PC-3 (cell line): ENCODE measurements around the gene ATP8A1. TPM values are rescaled to one million over a fixed set of nuclear protein-coding genes. Genes with fewer than 3 reads are reported as not detected.

ENCODE experiments used
- ATAC-seq: fragments of 200-7000 bp; cut with Tn5 transposase; 2 replicates; pipeline ENCODE4 v1.9.1; 2020; ENCODE audit warnings: mild to moderate bottlenecking, moderate library complexity
- BruUV-seq: library from RNA; stranded (reverse); fragments of 400-500 nt; replicated peaks from 2 replicates; lab custom pipeline; 2021; lab: Mats Ljungman, UMichigan
- CTCF ChIA-PET: fragments of 300-600 bp; sonication (Branson Sonifier 250); formaldehyde crosslinking; loops from one replicate; lab custom pipeline; 2022; ENCODE audit warnings: antibody characterized with exemption; lab: Charles Lee
- POLR2A ChIA-PET: fragments of 300-600 bp; sonication (Branson Sonifier 250); formaldehyde crosslinking; loops from one replicate; lab custom pipeline; 2022; ENCODE audit warnings: antibody characterized with exemption; ENCODE audit not compliant: unreplicated experiment; lab: Charles Lee
- DNase-seq: peaks from one replicate; pipeline ENCODE4 v3.0.0-alpha.2; 2015
- H2AFZ ChIP-seq: fragments of 300-600 bp; sonication (generic); 2 replicates; pipeline ENCODE4 v1.6.0; 2016; ENCODE audit warnings: antibody characterized with exemption, low read length
- H3F3A ChIP-seq: fragments of 300-600 bp; sonication (generic); one replicate; pipeline ENCODE4 v1.6.0; 2017; ENCODE audit warnings: antibody characterized with exemption, low read length, control low read depth, mild to moderate bottlenecking; ENCODE audit not compliant: unreplicated experiment
- H3K27ac ChIP-seq: fragments of 300-600 bp; sonication (generic); 2 replicates; pipeline ENCODE4 v1.5.1; 2016; ENCODE audit warnings: mild to moderate bottlenecking, low read length
- H3K27me3 ChIP-seq: fragments of 300-600 bp; sonication (generic); 2 replicates; pipeline ENCODE4 v1.6.1; 2016; ENCODE audit warnings: low read length, mixed read lengths
- H3K36me3 ChIP-seq: fragments of 300-600 bp; sonication (generic); 2 replicates; pipeline ENCODE4 v1.6.1; 2016; ENCODE audit warnings: low read depth, mixed run types, low read length, mixed read lengths
- H3K4me1 ChIP-seq: fragments of 300-600 bp; sonication (generic); 2 replicates; pipeline ENCODE4 v1.5.1; 2016; ENCODE audit warnings: low read length; ENCODE audit not compliant: insufficient read depth
- H3K4me2 ChIP-seq: fragments of 300-600 bp; sonication (generic); 2 replicates; pipeline ENCODE4 v1.6.0; 2016; ENCODE audit warnings: low read length
- H3K4me3 ChIP-seq: fragments of 300-600 bp; sonication (generic); 2 replicates; pipeline ENCODE4 v1.5.1; 2016; ENCODE audit warnings: mild to moderate bottlenecking, low read length, mixed read lengths
- H3K79me2 ChIP-seq: fragments of 300-600 bp; sonication (generic); 2 replicates; pipeline ENCODE4 v1.6.1; 2017; ENCODE audit warnings: low read length, mixed read lengths
- H3K9ac ChIP-seq: fragments of 300-600 bp; sonication (generic); 2 replicates; pipeline ENCODE4 v1.6.0; 2016; ENCODE audit warnings: mild to moderate bottlenecking, low read length
- H3K9me2 ChIP-seq: fragments of 300-600 bp; sonication (generic); replicated peaks from 2 replicates; pipeline ENCODE4 v1.6.1; 2016; ENCODE audit warnings: mixed run types, low read length, mixed read lengths
- H3K9me3 ChIP-seq: fragments of 300-600 bp; sonication (generic); 2 replicates; pipeline ENCODE4 v1.6.1; 2016; ENCODE audit warnings: low read length, mixed read lengths
- H4K20me1 ChIP-seq: fragments of 300-600 bp; sonication (generic); 2 replicates; pipeline ENCODE4 v1.6.1; 2016; ENCODE audit warnings: low read length, mixed read lengths
- EZH2 ChIP-seq: fragments of 300-600 bp; sonication (generic); IDR thresholded peaks from one replicate; pipeline ENCODE4 v1.6.1; 2017; ENCODE audit warnings: antibody characterized with exemption, mild to moderate bottlenecking, low read length; ENCODE audit not compliant: unreplicated experiment
- EZH2phosphoT487 ChIP-seq: fragments of 300-600 bp; sonication (generic); IDR thresholded peaks from 2 replicates; pipeline ENCODE4 v1.6.1; 2018; ENCODE audit warnings: mild to moderate bottlenecking, antibody characterized with exemption, low read length, borderline replicate concordance
- intact Hi-C: fragments of 100-400 bp; cut with micrococcal nuclease; formaldehyde crosslinking; loops from 2 replicates; pipeline ENCODE4 v1.9.0; 2023
- total RNA-seq: library from RNA; depleted of rRNA; stranded (reverse); fragments of >200 nt; gene quantifications from 2 replicates; pipeline ENCODE4 v1.2.3, GENCODE V29; 2014
- TF ChIP-seq, protein P1 (sequence below): fragments of 300-600 bp; sonication (generic); conservative IDR thresholded peaks from 2 replicates; pipeline ENCODE4 v1.5.1; 2017; ENCODE audit warnings: antibody characterized with exemption, low read depth, mild to moderate bottlenecking, low read length

ATP8A1 gene
- total RNA-seq, 1 experiment from 2014 or later, result 3.9 TPM

DNA sequence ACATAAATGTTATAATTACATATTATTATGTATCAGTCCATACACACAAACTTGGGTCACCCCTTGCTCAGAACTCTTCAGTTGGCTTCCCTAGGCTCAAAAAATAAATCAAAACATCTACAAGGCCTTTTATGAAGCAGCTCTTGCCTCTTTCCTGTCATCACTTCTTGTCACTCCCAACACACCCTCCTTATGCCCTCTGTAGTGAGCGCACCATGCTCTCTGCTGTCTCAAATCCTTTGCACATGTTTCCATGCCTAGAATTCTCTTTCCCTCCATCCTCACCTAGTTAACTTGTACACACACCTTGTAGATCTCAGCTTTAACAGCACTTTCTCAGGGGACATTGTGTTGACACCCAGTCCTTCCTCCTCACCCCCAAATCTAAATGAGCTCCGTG lies 53.0 kb downstream of the ATP8A1 start:
- no peak for ATAC-seq
- no peak overlapping the region for H3K27ac ChIP-seq
- no peak overlapping the region for H3K4me2 ChIP-seq
- no peaks in the 10 kb centered on the region for H3F3A ChIP-seq
- no peaks in the 10 kb centered on the region for H4K20me1 ChIP-seq
- no peak for DNase-seq
- no peak overlapping the region for H2AFZ ChIP-seq
- H3K4me3 ChIP-seq, result no peak overlapping the region
- H3K9me2 ChIP-seq, result no peaks in the 10 kb centered on the region
- BruUV-seq, result no TSS peak
- no peaks in the 10 kb centered on the region for H3K4me1 ChIP-seq
- no peaks in the 10 kb centered on the region for H3K9me3 ChIP-seq
- no peaks in the 10 kb centered on the region for H3K36me3 ChIP-seq
- H3K27me3 ChIP-seq, result no peaks in the 10 kb centered on the region
- CTCF ChIA-PET, result interaction anchor here (0.6 kb wide), 1 partner anchor 196 kb away, joined by 4 read pairs; no protein-coding TSS in a partner anchor
- intact Hi-C loops, result no loop called here
- POLR2A ChIA-PET, result no interaction called here
- H3K79me2 ChIP-seq, result no peaks in the 10 kb centered on the region
- TF ChIP-seq EZH2, result no peak
- TF ChIP-seq, protein P1, sequence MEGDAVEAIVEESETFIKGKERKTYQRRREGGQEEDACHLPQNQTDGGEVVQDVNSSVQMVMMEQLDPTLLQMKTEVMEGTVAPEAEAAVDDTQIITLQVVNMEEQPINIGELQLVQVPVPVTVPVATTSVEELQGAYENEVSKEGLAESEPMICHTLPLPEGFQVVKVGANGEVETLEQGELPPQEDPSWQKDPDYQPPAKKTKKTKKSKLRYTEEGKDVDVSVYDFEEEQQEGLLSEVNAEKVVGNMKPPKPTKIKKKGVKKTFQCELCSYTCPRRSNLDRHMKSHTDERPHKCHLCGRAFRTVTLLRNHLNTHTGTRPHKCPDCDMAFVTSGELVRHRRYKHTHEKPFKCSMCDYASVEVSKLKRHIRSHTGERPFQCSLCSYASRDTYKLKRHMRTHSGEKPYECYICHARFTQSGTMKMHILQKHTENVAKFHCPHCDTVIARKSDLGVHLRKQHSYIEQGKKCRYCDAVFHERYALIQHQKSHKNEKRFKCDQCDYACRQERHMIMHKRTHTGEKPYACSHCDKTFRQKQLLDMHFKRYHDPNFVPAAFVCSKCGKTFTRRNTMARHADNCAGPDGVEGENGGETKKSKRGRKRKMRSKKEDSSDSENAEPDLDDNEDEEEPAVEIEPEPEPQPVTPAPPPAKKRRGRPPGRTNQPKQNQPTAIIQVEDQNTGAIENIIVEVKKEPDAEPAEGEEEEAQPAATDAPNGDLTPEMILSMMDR, result no peak
- TF ChIP-seq EZH2phosphoT487, result no peak
- no peak overlapping the region for H3K9ac ChIP-seq

DNA sequence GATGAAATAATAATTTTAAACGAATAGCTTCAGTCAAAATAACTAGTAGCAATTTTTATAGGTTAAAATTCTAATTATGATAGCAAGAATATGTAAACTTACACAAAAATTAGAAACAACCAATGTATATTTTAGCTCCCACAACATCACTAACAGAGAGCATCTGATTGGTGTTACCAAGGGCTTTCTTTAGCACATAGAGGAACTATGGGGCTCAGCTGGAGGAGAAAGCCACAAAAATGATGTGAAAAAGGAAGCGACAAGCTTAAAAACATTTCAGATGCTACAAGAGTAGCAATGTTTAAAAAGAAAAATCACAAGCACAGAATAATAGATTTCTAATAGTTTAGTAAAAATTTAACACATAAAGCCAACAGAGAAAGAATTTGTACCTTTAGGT lies 56.3 kb downstream of the ATP8A1 start:
- no TSS peak for BruUV-seq
- Histone ChIP-seq H4K20me1 (no peaks in the 10 kb centered on the region), H3K9ac (no peak overlapping the region), H3K27me3 (no peaks in the 10 kb centered on the region), H3K36me3 (no peaks in the 10 kb centered on the region), H3F3A (no peaks in the 10 kb centered on the region), H3K4me2 (no peak overlapping the region), H3K4me3 (no peak overlapping the region), H3K9me2 (no peaks in the 10 kb centered on the region), H3K79me2 (no peaks in the 10 kb centered on the region), H3K9me3 (no peaks in the 10 kb centered on the region), H3K27ac (no peak overlapping the region), H2AFZ (no peak overlapping the region), H3K4me1 (no peaks in the 10 kb centered on the region)
- TF ChIP-seq, protein P1, result no peak
- TF ChIP-seq EZH2phosphoT487 (no peak), EZH2 (no peak)
- ATAC-seq, result no peak
- intact Hi-C loops, result no loop called here
- ChIA-PET CTCF (no interaction called here), POLR2A (interaction anchor here (0.6 kb wide), 1 partner anchor 9 kb away, joined by 8 read pairs; no protein-coding TSS in a partner anchor)
- DNase-seq, result no peak

DNA sequence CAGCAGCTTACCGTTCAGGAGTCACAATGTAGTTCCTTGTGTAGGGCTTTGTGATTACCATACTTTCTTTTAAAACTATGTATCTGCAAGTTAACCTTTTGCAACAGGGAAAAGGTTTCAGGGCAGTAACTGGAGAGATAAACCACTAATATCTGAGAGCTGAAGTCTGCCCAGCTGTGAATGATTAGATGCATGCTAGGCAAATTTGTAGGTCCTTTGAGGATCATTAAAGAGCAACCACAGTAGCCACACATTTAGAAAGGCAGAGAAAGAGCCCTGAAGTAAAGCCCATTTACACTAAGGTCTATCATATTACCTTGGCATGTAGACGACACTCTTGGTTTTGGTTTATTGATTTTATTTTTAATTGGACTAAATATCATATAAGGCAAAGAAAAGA lies 60.0 kb downstream of the ATP8A1 start:
- no peak for DNase-seq
- no peak overlapping the region for H3K27ac ChIP-seq

More for the DNA sequence above, 60.0 kb downstream of the ATP8A1 start:
- H3K79me2 ChIP-seq, result no peaks in the 10 kb centered on the region
- TF ChIP-seq EZH2 (no peak), EZH2phosphoT487 (no peak)
- TF ChIP-seq, protein P1, result no peak
- no TSS peak for BruUV-seq
- intact Hi-C loops, result no loop called here
- no peaks in the 10 kb centered on the region for H3K9me3 ChIP-seq
- no peaks in the 10 kb centered on the region for H3F3A ChIP-seq
- H2AFZ ChIP-seq, result no peak overlapping the region
- POLR2A ChIA-PET, result no interaction called here
- no peaks in the 10 kb centered on the region for H3K36me3 ChIP-seq
- no peaks in the 10 kb centered on the region for H3K27me3 ChIP-seq
- H3K9me2 ChIP-seq, result no peaks in the 10 kb centered on the region
- no peak overlapping the region for H3K4me2 ChIP-seq
- H3K4me3 ChIP-seq, result no peak overlapping the region
- CTCF ChIA-PET, result no interaction called here
- no peak overlapping the region for H3K9ac ChIP-seq
- ATAC-seq, result no peak
- H4K20me1 ChIP-seq, result no peaks in the 10 kb centered on the region
- H3K4me1 ChIP-seq, result no peaks in the 10 kb centered on the region
